Psoas muscle (tissue), 8 donors: ENCODE data around the gene MASP2. TPM values are rescaled to one million over a fixed set of nuclear protein-coding genes. Genes with fewer than 3 reads are reported as not detected.
"Not testable (repeated sequence)": the region's sequence is repeated elsewhere in the genome, so short reads cannot be mapped to it uniquely, and the experiment has no call there.

ENCODE experiments used
- ATAC-seq, 4 donors: fragments of 200-7000 bp; cut with Tn5 transposase; one replicate each; pipeline ENCODE4 v1.9.1; 2020; ENCODE audit warnings: moderate library complexity in 3 of 4, mild to moderate bottlenecking in 2 of 4
- DNase-seq, 2 donors: peaks; one replicate each; pipeline ENCODE4 v3.0.0-alpha.2; 2020
- H3K27ac ChIP-seq: fragments of 200-600 bp; one replicate; pipeline ENCODE4 v1.8.0; 2022
- H3K27me3 ChIP-seq, 3 donors: fragments of 200-600 bp in 1 of 3; one replicate each; pipeline versions ENCODE4 v1.6.1 to v1.8.0; 2013 to 2022; ENCODE audit warnings: low read length in 2 of 3, mild to moderate bottlenecking in 2 of 3, moderate library complexity in 1 of 3; ENCODE audit not compliant: insufficient read depth in 3 of 3
- H3K36me3 ChIP-seq, 2 donors: fragments of 200-600 bp in 1 of 2; one replicate each; pipeline versions ENCODE4 v1.6.1 to v1.8.0; 2013 to 2022; ENCODE audit warnings: low read depth in 1 of 2, mild to moderate bottlenecking in 1 of 2, moderate library complexity in 1 of 2; ENCODE audit not compliant: insufficient read depth in 1 of 2
- H3K4me1 ChIP-seq: fragments of 200-600 bp; one replicate; pipeline ENCODE4 v1.8.0; 2022
- H3K4me3 ChIP-seq: fragments of 200-600 bp; one replicate; pipeline ENCODE4 v1.8.0; 2022; ENCODE audit warnings: mild to moderate bottlenecking
- H3K9me3 ChIP-seq: fragments of 200-600 bp; one replicate; pipeline ENCODE4 v1.8.0; 2022
- CTCF ChIP-seq: fragments of 200-600 bp; IDR thresholded peaks from one replicate; pipeline ENCODE4 v1.8.0; 2022; ENCODE audit warnings: antibody characterized with exemption
- WGBS, 3 donors: extraction: QIAGEN DNeasy Blood & Tissue Kit; methylation state at CpG; one replicate each; pipeline versions ENCODE4 v1.1.6 to v1.1.7; 2013; 5-methylcytosine and 5-hydroxymethylcytosine counted together
- intact Hi-C, 2 donors: fragments of 100-400 bp; cut with DNase I; formaldehyde crosslinking; loops; one replicate each; pipeline versions ENCODE4 v1.11.0 to v1.14.2; 2022
- polyA plus RNA-seq, 3 donors: library from polyadenylated mRNA; stranded (reverse); fragments of 200-250 nt; gene quantifications; one replicate each; pipeline ENCODE4 v1.2.3, GENCODE V29; 2013
- total RNA-seq, 4 donors: library from RNA; stranded (reverse); fragmentation: NEBNext Ultra II Directional in 2 of 4; extraction: Animal tissue kit (Norgen Biotek cat#: 25700) in 2 of 4; gene quantifications; one replicate each; pipeline versions ENCODE4 v1.2.1 to v1.2.4, GENCODE V29; 2021 to 2023
- donor health status: healthy with polysubstance abuse.
- donor health status: DM: no; HTN: no; CAD: no; lungs with moderate emphysema.
- donor health status: Bipolar disorder and iron deficiency.
- donor health status: healthy.
- donor health status: DM: yes; HTN: yes; CAD: no.
- donor health status: DM: no; HTN: no; CAD: no.
- donor health status: DM: no; HTN: no; CAD: no.
- donor health status: DM: yes; HTN: yes; CAD: no.

Gene MASP2
- total and polyA plus RNA-seq, 7 donors: 0.03 TPM; not detected in 6

DNA sequence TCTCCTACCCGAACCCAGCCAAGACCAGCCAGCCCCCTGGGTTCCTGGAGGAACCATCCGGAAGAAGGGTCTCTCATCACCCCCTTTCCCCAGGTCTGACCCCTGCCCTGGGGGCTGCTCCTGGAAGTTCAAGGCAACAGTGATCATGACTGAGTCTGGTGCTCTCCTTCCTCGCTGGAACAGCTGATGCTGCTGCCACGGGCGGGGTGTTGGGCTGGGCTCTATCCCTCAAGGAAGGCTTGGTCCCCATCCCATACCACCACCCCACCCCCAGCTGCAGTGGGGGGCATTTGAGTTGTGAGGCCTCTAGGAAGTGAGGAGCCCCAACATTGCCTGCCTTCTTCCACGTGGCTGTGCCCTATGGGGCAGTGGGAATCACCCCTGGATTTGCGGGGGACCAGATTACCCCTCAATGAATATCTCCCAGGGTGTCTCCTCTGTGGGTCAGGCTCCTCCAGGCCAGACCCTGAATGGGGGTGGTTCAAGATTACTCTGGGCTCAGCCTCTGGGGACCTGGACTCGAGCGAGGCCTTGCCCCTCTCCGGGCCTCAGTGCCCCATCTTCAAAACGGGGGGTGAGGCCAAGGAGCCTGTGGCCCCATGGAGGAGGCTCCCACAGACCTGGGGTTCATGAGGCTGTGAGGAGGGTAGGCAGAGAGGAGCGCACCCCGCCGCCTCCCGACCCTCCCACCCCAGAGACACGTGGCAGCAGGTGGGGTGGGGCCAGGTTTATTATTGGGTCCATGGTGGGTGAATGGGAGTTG, 2.8 kb downstream of the MASP2 start:
- Histone ChIP-seq H3K27me3 (peaks cover 0 to 2% (median 0%) of the 10 kb centered on the region in 3 donors), H3K4me1 (no peaks in the 10 kb centered on the region), H3K4me3 (no peak overlapping the region), H3K36me3 (no peaks in the 10 kb centered on the region), H3K9me3 (no peaks in the 10 kb centered on the region), H3K27ac (no peak overlapping the region)
- WGBS, 3 donors: 71 to 75% (median 72%) methylated on average over 13 to 16 of the region's 16 CpGs
- ATAC-seq: no peak
- intact Hi-C loops: no loop called here
- DNase-seq: no peak
- TF ChIP-seq CTCF: no peak

GRCh38 chr1:11042995-11043874, 3.8 kb downstream of the MASP2 start:
- 68 to 74% (median 71%) methylated on average over 17 to 19 of the region's 19 CpGs for WGBS, 3 donors

DNA sequence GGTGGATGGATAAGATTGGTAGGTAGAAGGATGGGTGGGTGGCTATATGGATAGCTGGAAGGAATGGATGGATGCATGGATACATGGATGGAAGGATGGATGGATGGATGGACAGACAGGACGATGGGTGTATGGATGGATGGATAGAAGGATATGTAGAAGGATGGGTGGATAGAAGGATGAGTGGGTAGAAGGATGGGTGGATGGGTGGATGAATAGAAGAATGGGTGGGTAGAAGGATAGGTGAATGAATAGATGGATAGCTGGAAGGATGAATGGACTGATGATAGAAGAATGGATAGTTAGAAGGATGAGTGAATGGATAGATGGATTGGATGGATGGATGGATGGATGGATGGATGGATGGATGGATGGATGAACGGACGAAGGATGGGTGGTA, 5.0 kb downstream of the MASP2 start:
- Histone ChIP-seq H3K36me3 (no peaks in the 10 kb centered on the region), H3K4me3 (no peak overlapping the region), H3K27ac (no peak overlapping the region), H3K9me3 (no peaks in the 10 kb centered on the region), H3K4me1 (peaks cover 8% of the 10 kb centered on the region), H3K27me3 (peaks cover 0 to 2% (median 0%) of the 10 kb centered on the region in 3 donors)
- intact Hi-C loops: no loop called here
- ATAC-seq (no peak), DNase-seq (no peak)
- no peak for TF ChIP-seq CTCF
- WGBS, 3 donors: 77 to 83% (median 80%) methylated on average over 3 of the region's 3 CpGs

More at GRCh38 chr1:11042995-11043874, 3.8 kb downstream of the MASP2 start:
- no peak for ATAC-seq
- no peak for TF ChIP-seq CTCF
- peaks cover 5% of the 10 kb centered on the region for H3K4me1 ChIP-seq
- DNase-seq: no peak
- intact Hi-C loops: no loop called here
- H3K27me3 ChIP-seq: peaks cover 0 to 2% (median 0%) of the 10 kb centered on the region in 3 donors
- no peak overlapping the region for H3K27ac ChIP-seq
- no peak overlapping the region for H3K4me3 ChIP-seq
- H3K36me3 ChIP-seq: no peaks in the 10 kb centered on the region
- no peaks in the 10 kb centered on the region for H3K9me3 ChIP-seq

DNA sequence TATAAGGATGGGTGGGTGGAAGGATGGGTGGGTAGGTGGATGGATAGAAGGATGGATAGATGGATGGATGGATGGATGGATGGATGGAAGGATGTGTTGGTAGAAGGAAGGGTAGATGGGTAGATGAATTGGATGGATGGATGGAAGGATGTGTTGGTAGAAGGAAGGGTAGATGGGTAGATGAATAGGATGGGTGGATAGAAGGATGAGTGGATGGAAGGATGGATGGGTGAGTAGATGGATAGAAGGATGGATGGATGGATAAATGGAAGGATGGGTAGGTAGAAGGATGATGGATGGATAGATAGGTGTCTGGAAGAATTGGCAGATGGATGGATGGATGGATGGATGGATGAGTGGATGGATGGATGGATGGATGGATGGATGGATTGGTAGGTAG, 6.0 kb downstream of the MASP2 start:
- no peak for ATAC-seq
- Histone ChIP-seq H3K27me3 (peaks cover 0 to 2% (median 0%) of the 10 kb centered on the region in 3 donors), H3K27ac (no peak overlapping the region), H3K4me1 (peaks cover 8% of the 10 kb centered on the region), H3K9me3 (no peaks in the 10 kb centered on the region), H3K36me3 (no peaks in the 10 kb centered on the region), H3K4me3 (no peak overlapping the region)
- TF ChIP-seq CTCF: no peak
- intact Hi-C loops: no loop called here
- no peak for DNase-seq

DNA sequence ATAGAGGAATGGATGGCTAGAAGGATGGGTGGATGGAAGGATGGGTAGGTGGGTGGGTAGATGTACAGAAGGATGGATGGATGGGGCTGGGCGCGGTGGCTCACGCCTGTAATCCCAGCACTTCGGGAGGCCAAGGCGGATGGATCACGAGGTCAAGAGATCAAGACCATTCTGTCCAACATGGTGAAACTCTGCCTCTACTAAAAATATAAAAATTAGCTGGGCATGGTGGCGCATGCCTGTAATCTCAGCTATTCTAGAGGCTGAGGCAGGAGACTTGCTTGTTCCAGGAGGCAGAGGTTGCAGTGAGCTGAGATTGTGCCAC, 7.0 kb downstream of the MASP2 start:
- H3K4me1 ChIP-seq, intact Hi-C loops: not testable (repeated sequence)
- WGBS, 3 donors: 88 to 93% (median 91%) methylated on average over 7 of the region's 7 CpGs

More for the DNA sequence above, 7.0 kb downstream of the MASP2 start:
- not testable (repeated sequence) for H3K27ac ChIP-seq, H3K27me3 ChIP-seq, ATAC-seq, DNase-seq, H3K4me3 ChIP-seq, H3K9me3 ChIP-seq, H3K36me3 ChIP-seq
